ENCODE data around the gene RHBDF2.

DNA sequence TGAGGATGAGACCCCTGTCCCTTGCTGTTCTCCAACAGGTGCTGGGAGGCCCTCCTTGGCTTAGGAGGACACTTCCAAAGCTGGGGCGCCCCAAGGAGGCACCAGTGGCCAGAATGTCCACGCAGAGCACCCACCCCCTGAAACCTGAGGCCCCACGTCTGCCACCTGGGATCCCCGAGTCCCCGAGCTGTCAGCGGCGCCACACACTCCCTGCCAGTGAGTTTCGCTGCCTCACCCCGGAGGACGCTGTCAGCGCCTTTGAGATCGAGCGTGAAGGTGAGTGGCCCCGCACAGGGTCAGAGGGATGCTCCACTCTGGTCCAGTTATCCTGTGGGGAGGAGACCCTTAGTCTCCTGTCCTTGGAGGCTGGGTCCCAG lies 32.6 kb downstream of the RHBDF2 start:
- no peak for TF ChIP-seq POLR2A (IDR thresholded peaks at IDR 0.05)
- no peak for TF ChIP-seq EP300 (IDR thresholded peaks at IDR 0.05)
- TF ChIP-seq, protein P1, sequence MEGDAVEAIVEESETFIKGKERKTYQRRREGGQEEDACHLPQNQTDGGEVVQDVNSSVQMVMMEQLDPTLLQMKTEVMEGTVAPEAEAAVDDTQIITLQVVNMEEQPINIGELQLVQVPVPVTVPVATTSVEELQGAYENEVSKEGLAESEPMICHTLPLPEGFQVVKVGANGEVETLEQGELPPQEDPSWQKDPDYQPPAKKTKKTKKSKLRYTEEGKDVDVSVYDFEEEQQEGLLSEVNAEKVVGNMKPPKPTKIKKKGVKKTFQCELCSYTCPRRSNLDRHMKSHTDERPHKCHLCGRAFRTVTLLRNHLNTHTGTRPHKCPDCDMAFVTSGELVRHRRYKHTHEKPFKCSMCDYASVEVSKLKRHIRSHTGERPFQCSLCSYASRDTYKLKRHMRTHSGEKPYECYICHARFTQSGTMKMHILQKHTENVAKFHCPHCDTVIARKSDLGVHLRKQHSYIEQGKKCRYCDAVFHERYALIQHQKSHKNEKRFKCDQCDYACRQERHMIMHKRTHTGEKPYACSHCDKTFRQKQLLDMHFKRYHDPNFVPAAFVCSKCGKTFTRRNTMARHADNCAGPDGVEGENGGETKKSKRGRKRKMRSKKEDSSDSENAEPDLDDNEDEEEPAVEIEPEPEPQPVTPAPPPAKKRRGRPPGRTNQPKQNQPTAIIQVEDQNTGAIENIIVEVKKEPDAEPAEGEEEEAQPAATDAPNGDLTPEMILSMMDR (IDR thresholded peaks at IDR 0.05): no peak
